Adrenal gland (tissue), 12 donors: ENCODE data around the gene UBE3B. TPM values are rescaled to one million over a fixed set of nuclear protein-coding genes. Genes with fewer than 3 reads are reported as not detected.

ENCODE experiments used
- DNase-seq, 7 donors: peaks; one replicate each; pipeline ENCODE4 v3.0.0-alpha.2; 2019 to 2020
- H3K27ac ChIP-seq, 5 donors: fragments of 200-600 bp; sonication (generic) in 4 of 5; 1 replicate in 3 of 5; 2 replicates in 2 of 5; pipeline versions ENCODE4 v1.5.1 to v1.8.0; 2016 to 2020; ENCODE audit warnings: mild to moderate bottlenecking in 1 of 5
- H3K27me3 ChIP-seq: fragments of 200-600 bp; 2 replicates; pipeline ENCODE4 v1.8.0; 2021
- H3K36me3 ChIP-seq, 2 donors: fragments of 200-600 bp; replicated peaks in 1 of 2; 1 replicate in 1 of 2; 2 replicates in 1 of 2; pipeline versions ENCODE4 v1.5.1 to v1.8.0; 2018 to 2022
- H3K4me1 ChIP-seq, 2 donors: fragments of 200-600 bp; replicated peaks in 1 of 2; 1 replicate in 1 of 2; 2 replicates in 1 of 2; pipeline versions ENCODE4 v1.5.1 to v1.8.0; 2018 to 2021
- H3K4me3 ChIP-seq, 4 donors: fragments of 200-600 bp; sonication (generic) in 3 of 4; one replicate each; pipeline ENCODE4 v1.5.1; 2016 to 2018
- H3K9me3 ChIP-seq, 3 donors: fragments of 200-600 bp; sonication (generic) in 1 of 3; replicated peaks in 1 of 3; 1 replicate in 2 of 3; 2 replicates in 1 of 3; pipeline versions ENCODE4 v1.5.1 to v1.8.0; 2016 to 2021
- CTCF ChIP-seq, 6 experiments: fragments of 450-650 bp in 4 of 6; fragments of 200-600 bp in 2 of 6; sonication (generic) in 1 of 6; IDR thresholded peaks; 1 replicate in 5 of 6; 2 replicates in 1 of 6; pipeline versions ENCODE4 v1.5.1 to v1.8.0; 2016 to 2021; ENCODE audit warnings: antibody characterized with exemption in 6 of 6, mild to moderate bottlenecking in 2 of 6, moderate library complexity in 1 of 6
- POLR2A ChIP-seq, 2 donors: fragments of 450-650 bp; IDR thresholded peaks; one replicate each; pipeline ENCODE4 v1.6.1; 2017; ENCODE audit warnings: antibody characterized with exemption in 2 of 2, mild to moderate bottlenecking in 2 of 2, moderate library complexity in 1 of 2
- WGBS, 4 donors: extraction: QIAGEN DNeasy Blood & Tissue Kit in 2 of 4; methylation state at CpG; one replicate each; pipeline versions ENCODE4 v1.1.5 to v1.1.7; 2013 to 2017; 5-methylcytosine and 5-hydroxymethylcytosine counted together
- intact Hi-C, 2 donors: fragments of 100-400 bp; cut with DNase I; formaldehyde crosslinking; loops; one replicate each; pipeline versions ENCODE4 v1.14.1 to v1.15.0; 2022 to 2023
- polyA plus RNA-seq, 3 donors: library from polyadenylated mRNA; stranded (reverse); fragments of 200-250 nt in 2 of 3; fragments of 350-450 nt in 1 of 3; fragmentation: Illumina TruSeq in 1 of 3; extraction: RNeasy Lipid Tissue Mini Kit (QIAGEN cat#74804) in 1 of 3; gene quantifications; one replicate each; pipeline ENCODE4 v1.2.3, GENCODE V29; 2013 to 2014
- total RNA-seq, 9 donors: library from RNA; depleted of rRNA in 4 of 9; stranded (reverse); fragments of >200 nt in 4 of 9; fragments of 120-200 nt in 1 of 9; fragmentation: NEBNext Ultra II Directional in 1 of 9; extraction: Animal tissue kit (Norgen Biotek cat#: 25700) in 1 of 9; gene quantifications; one replicate each; pipeline versions ENCODE4 v1.1.0 to v1.2.4, GENCODE V29; 2013 to 2023
- donor health status: healthy with polysubstance abuse.
- donor health status: Bipolar disorder and iron deficiency.
- donor health status: DM: yes; HTN: yes; CAD: no.
- donor health status: DM: no; HTN: no; CAD: no.
- donor health status: DM: no; HTN: no; CAD: no.
- donor health status: DM: yes; HTN: yes; CAD: no.

UBE3B gene
- total and polyA plus RNA-seq, 12 donors, result 16.0 to 79.5 (median 39.5) TPM

- peak in 1 of 7 donors; percentile 4 for DNase-seq
- 90 to 97% (median 92%) methylated on average over 7 of the region's 7 CpGs for WGBS, 4 donors
- Histone ChIP-seq H3K4me3 (no peak overlapping the region), H3K9me3 (no peaks in the 10 kb centered on the region), H3K27me3 (no peaks in the 10 kb centered on the region), H3K4me1 (no peaks in the 10 kb centered on the region), H3K36me3 (peaks cover 0 to 98% of the 10 kb centered on the region in 2 donors), H3K27ac (no peak overlapping the region)
- intact Hi-C loops, result no loop called here
- TF ChIP-seq CTCF (IDR thresholded peaks at IDR 0.05) (no peak), POLR2A (IDR thresholded peaks at IDR 0.05) (no peak)
These were observed 10.7 kb downstream of the UBE3B start for GRCh38 chr12:109488051-109488665.

GRCh38 chr12:109489016-109489954 is 11.9 kb downstream of the UBE3B start:
- Histone ChIP-seq H3K27ac (no peak overlapping the region), H3K27me3 (no peaks in the 10 kb centered on the region), H3K36me3 (peaks cover 0 to 88% of the 10 kb centered on the region in 2 donors), H3K9me3 (no peaks in the 10 kb centered on the region), H3K4me3 (no peak overlapping the region), H3K4me1 (no peaks in the 10 kb centered on the region)
- intact Hi-C loops, result no loop called here
- WGBS, 4 donors, result 89 to 94% (median 92%) methylated on average over 14 of the region's 14 CpGs
- peak in 1 of 7 donors; percentile 23 for DNase-seq
- TF ChIP-seq POLR2A (IDR thresholded peaks at IDR 0.05) (no peak), CTCF (IDR thresholded peaks at IDR 0.05) (no peak)

- 85 to 96% (median 91%) methylated on average over 1 of the region's 1 CpG for WGBS, 4 donors
- no peak for TF ChIP-seq CTCF (IDR thresholded peaks at IDR 0.05)
- no peak for TF ChIP-seq POLR2A (IDR thresholded peaks at IDR 0.05)
- no peaks in the 10 kb centered on the region for H3K4me1 ChIP-seq
- intact Hi-C loops, result no loop called here
- H3K27ac ChIP-seq, result no peak overlapping the region
- H3K4me3 ChIP-seq, result no peak overlapping the region
- H3K36me3 ChIP-seq, result peaks cover 0 to 80% of the 10 kb centered on the region in 2 donors
- no peaks in the 10 kb centered on the region for H3K27me3 ChIP-seq
- H3K9me3 ChIP-seq, result no peaks in the 10 kb centered on the region
- DNase-seq, result peak in 1 of 7 donors; percentile 25
These were observed 12.6 kb downstream of the UBE3B start for GRCh38 chr12:109489955-109490565.

- peaks cover 0 to 69% of the 10 kb centered on the region in 2 donors for H3K36me3 ChIP-seq
- H3K4me1 ChIP-seq, result no peaks in the 10 kb centered on the region
- WGBS, 4 donors, result 92 to 96% (median 94%) methylated on average over 4 of the region's 4 CpGs
- H3K27ac ChIP-seq, result no peak overlapping the region
- H3K9me3 ChIP-seq, result no peaks in the 10 kb centered on the region
- H3K4me3 ChIP-seq, result no peak overlapping the region
- peak in 1 of 7 donors; percentile 6 for DNase-seq
- no peaks in the 10 kb centered on the region for H3K27me3 ChIP-seq
- TF ChIP-seq CTCF (IDR thresholded peaks at IDR 0.05) (no peak), POLR2A (IDR thresholded peaks at IDR 0.05) (no peak)
- intact Hi-C loops, result no loop called here
These were observed 14.2 kb downstream of the UBE3B start for GRCh38 chr12:109491671-109492070.
